ENCODE measurements around the gene TEDC2. TPM values are rescaled to one million over a fixed set of nuclear protein-coding genes. Genes with fewer than 3 reads are reported as not detected.

TEDC2 gene
- total and polyA plus RNA-seq, 3 experiments from 2014 or later, result 0.56 to 34.2 (median 32.1) TPM

- H3K4me1 ChIP-seq (ENCODE audit: insufficient read depth, low read length), result peaks cover 8% of the 10 kb centered on the region
- no peak overlapping the region for H3K4me3 ChIP-seq (ENCODE audit: low read length)
- no peak overlapping the region for H3K27ac Mint-ChIP-seq
- no peaks in the 10 kb centered on the region for H3K27me3 Mint-ChIP-seq
- DNase-seq, result no peak
- no peak overlapping the region for H3K27ac ChIP-seq (ENCODE audit: low read depth, low read length)
- H3K9me3 Mint-ChIP-seq, result no peaks in the 10 kb centered on the region
- peaks cover 0 to 10% (median 0%) of the 10 kb centered on the region in 3 donors for H3K36me3 Mint-ChIP-seq
- POLR2A ChIA-PET, result interaction anchor here (1.3 kb wide), 1 partner anchor 308 kb away, joined by 3 read pairs; no protein-coding TSS in a partner anchor
- no peaks in the 10 kb centered on the region for H3K27me3 ChIP-seq (ENCODE audit: insufficient read depth, low read length, poor library complexity, severe bottlenecking)
- no peak overlapping the region for H3K4me3 Mint-ChIP-seq
- CTCF ChIA-PET, result interaction anchor here (0.8 to 2.8 kb wide), 11 partner anchors 9 to 315 kb away, joined by 3 to 28 read pairs (median 3); partner anchors contain the start of genes ABCA3, CEMP1 and TEDC2
- no peaks in the 10 kb centered on the region for H3K9me3 ChIP-seq (ENCODE audit: low read length)
- H3K4me1 Mint-ChIP-seq, result no peaks in the 10 kb centered on the region
- H3K36me3 ChIP-seq (ENCODE audit: insufficient read depth, low read length), result no peaks in the 10 kb centered on the region
These were observed 42.3 kb downstream of the TEDC2 start for GRCh38 chr16:2501946-2502895.

- no peaks in the 10 kb centered on the region for H3K36me3 ChIP-seq (ENCODE audit: insufficient read depth, low read length)
- H3K27ac Mint-ChIP-seq, result peak overlapping the region in 1 of 8 donors; percentile 41
- H3K27ac ChIP-seq (ENCODE audit: low read depth, low read length), result no peak overlapping the region
- H3K4me1 ChIP-seq (ENCODE audit: insufficient read depth, low read length), result peaks cover 8% of the 10 kb centered on the region
- ChIA-PET POLR2A (no interaction called here), CTCF (no interaction called here)
- DNase-seq, result no peak
- H3K4me3 ChIP-seq (ENCODE audit: low read length), result no peak overlapping the region
- no peak overlapping the region for H3K4me3 Mint-ChIP-seq
- no peaks in the 10 kb centered on the region for H3K9me3 Mint-ChIP-seq
- no peaks in the 10 kb centered on the region for H3K27me3 Mint-ChIP-seq
- no peaks in the 10 kb centered on the region for H3K4me1 Mint-ChIP-seq
- H3K36me3 Mint-ChIP-seq, result no peaks in the 10 kb centered on the region
- no peaks in the 10 kb centered on the region for H3K9me3 ChIP-seq (ENCODE audit: low read length)
- H3K27me3 ChIP-seq (ENCODE audit: insufficient read depth, low read length, poor library complexity, severe bottlenecking), result no peaks in the 10 kb centered on the region
These were observed 45.8 kb downstream of the TEDC2 start for GRCh38 chr16:2505695-2506094.

GRCh38 chr16:2507052-2507659 lies 47.2 kb downstream of the TEDC2 start:
- no peak for DNase-seq
- Mint-ChIP-seq H3K4me3 (no peak overlapping the region), H3K27me3 (no peaks in the 10 kb centered on the region), H3K4me1 (peaks cover 2 to 3% (median 2%) of the 10 kb centered on the region in 3 donors), H3K36me3 (no peaks in the 10 kb centered on the region), H3K9me3 (no peaks in the 10 kb centered on the region), H3K27ac (no peak overlapping the region)
- H3K9me3 ChIP-seq (ENCODE audit: low read length), result no peaks in the 10 kb centered on the region
- CTCF ChIA-PET, result no interaction called here
- H3K36me3 ChIP-seq (ENCODE audit: insufficient read depth, low read length), result no peaks in the 10 kb centered on the region
- POLR2A ChIA-PET, result no interaction called here
- no peaks in the 10 kb centered on the region for H3K4me1 ChIP-seq (ENCODE audit: insufficient read depth, low read length)
- H3K27ac ChIP-seq (ENCODE audit: low read depth, low read length), result no peak overlapping the region
- no peak overlapping the region for H3K4me3 ChIP-seq (ENCODE audit: low read length)
- no peaks in the 10 kb centered on the region for H3K27me3 ChIP-seq (ENCODE audit: insufficient read depth, low read length, poor library complexity, severe bottlenecking)

- H3K4me1 ChIP-seq (ENCODE audit: insufficient read depth, low read length), result peaks cover 2% of the 10 kb centered on the region
- no peak for DNase-seq
- H3K27me3 ChIP-seq (ENCODE audit: insufficient read depth, low read length, poor library complexity, severe bottlenecking), result no peaks in the 10 kb centered on the region
- CTCF ChIA-PET, result no interaction called here
- H3K4me3 ChIP-seq (ENCODE audit: low read length), result no peak overlapping the region
- H3K9me3 ChIP-seq (ENCODE audit: low read length), result no peaks in the 10 kb centered on the region
- Mint-ChIP-seq H3K4me1 (peaks cover 6 to 8% (median 7%) of the 10 kb centered on the region in 3 donors), H3K27me3 (no peaks in the 10 kb centered on the region), H3K4me3 (no peak overlapping the region), H3K27ac (no peak overlapping the region), H3K36me3 (no peaks in the 10 kb centered on the region), H3K9me3 (no peaks in the 10 kb centered on the region)
- POLR2A ChIA-PET, result no interaction called here
- H3K27ac ChIP-seq (ENCODE audit: low read depth, low read length), result no peak overlapping the region
- no peaks in the 10 kb centered on the region for H3K36me3 ChIP-seq (ENCODE audit: insufficient read depth, low read length)
These were observed 47.8 kb downstream of the TEDC2 start for GRCh38 chr16:2507665-2508064.

- Mint-ChIP-seq H3K36me3 (peaks cover 0 to 1% (median 0%) of the 10 kb centered on the region in 3 donors), H3K4me1 (peaks cover 14 to 15% (median 14%) of the 10 kb centered on the region in 3 donors), H3K9me3 (no peaks in the 10 kb centered on the region), H3K27me3 (peaks cover 0 to under 1% of the 10 kb centered on the region in 2 donors), H3K4me3 (no peak overlapping the region), H3K27ac (no peak overlapping the region)
- H3K9me3 ChIP-seq (ENCODE audit: low read length), result no peaks in the 10 kb centered on the region
- H3K27ac ChIP-seq (ENCODE audit: low read depth, low read length), result no peak overlapping the region
- H3K4me3 ChIP-seq (ENCODE audit: low read length), result no peak overlapping the region
- POLR2A ChIA-PET, result no interaction called here
- CTCF ChIA-PET, result no interaction called here
- DNase-seq, result no peak
- peaks cover 10% of the 10 kb centered on the region for H3K4me1 ChIP-seq (ENCODE audit: insufficient read depth, low read length)
- no peaks in the 10 kb centered on the region for H3K36me3 ChIP-seq (ENCODE audit: insufficient read depth, low read length)
- no peaks in the 10 kb centered on the region for H3K27me3 ChIP-seq (ENCODE audit: insufficient read depth, low read length, poor library complexity, severe bottlenecking)
These were observed 49.0 kb downstream of the TEDC2 start for GRCh38 chr16:2508722-2509400.

- Mint-ChIP-seq H3K27ac (peak overlapping the region in 3 of 8 donors; percentile 27 to 99 (median 58)), H3K36me3 (peaks cover 0 to 15% (median 0%) of the 10 kb centered on the region in 3 donors), H3K27me3 (peaks cover 0 to 4% of the 10 kb centered on the region in 2 donors), H3K4me1 (peaks cover 27 to 33% (median 31%) of the 10 kb centered on the region in 3 donors), H3K9me3 (no peaks in the 10 kb centered on the region), H3K4me3 (no peak overlapping the region)
- DNase-seq, result no peak
- Histone ChIP-seq H3K36me3 (ENCODE audit: insufficient read depth, low read length) (no peaks in the 10 kb centered on the region), H3K4me3 (ENCODE audit: low read length) (no peak overlapping the region), H3K9me3 (ENCODE audit: low read length) (no peaks in the 10 kb centered on the region), H3K27me3 (ENCODE audit: insufficient read depth, low read length, poor library complexity, severe bottlenecking) (no peaks in the 10 kb centered on the region), H3K4me1 (ENCODE audit: insufficient read depth, low read length) (peaks cover 27% of the 10 kb centered on the region), H3K27ac (ENCODE audit: low read depth, low read length) (peak overlapping the region; percentile 33)
- POLR2A ChIA-PET, result no interaction called here
- CTCF ChIA-PET, result interaction anchor here (1.3 kb wide), 1 partner anchor 8 kb away, joined by 3 read pairs; no protein-coding TSS in a partner anchor
These were observed 51.4 kb downstream of the TEDC2 start for GRCh38 chr16:2511128-2511800.

GRCh38 chr16:2511996-2512734 lies 52.3 kb downstream of the TEDC2 start:
- peaks cover 0 to 6% of the 10 kb centered on the region in 2 donors for H3K27me3 Mint-ChIP-seq
- peaks cover 36 to 42% (median 40%) of the 10 kb centered on the region in 3 donors for H3K4me1 Mint-ChIP-seq
- H3K36me3 ChIP-seq (ENCODE audit: insufficient read depth, low read length), result no peaks in the 10 kb centered on the region
- H3K9me3 ChIP-seq (ENCODE audit: low read length), result no peaks in the 10 kb centered on the region
- no peaks in the 10 kb centered on the region for H3K9me3 Mint-ChIP-seq
- ChIA-PET POLR2A (no interaction called here), CTCF (interaction anchor here (1.3 to 1.4 kb wide), 2 partner anchors 9 to 10 kb away, joined by 3 to 6 read pairs; no protein-coding TSS in a partner anchor)
- peak in 1 of 5 donors; percentile 47 for DNase-seq
- peaks cover 0 to 23% (median 0%) of the 10 kb centered on the region in 3 donors for H3K36me3 Mint-ChIP-seq
- H3K4me3 ChIP-seq (ENCODE audit: low read length), result no peak overlapping the region
- peak overlapping the region; percentile 90 to 99 (median 96) for H3K27ac Mint-ChIP-seq
- H3K27ac ChIP-seq (ENCODE audit: low read depth, low read length), result peak overlapping the region; percentile 86
- peaks cover 36% of the 10 kb centered on the region for H3K4me1 ChIP-seq (ENCODE audit: insufficient read depth, low read length)
- no peaks in the 10 kb centered on the region for H3K27me3 ChIP-seq (ENCODE audit: insufficient read depth, low read length, poor library complexity, severe bottlenecking)
- peak overlapping the region; percentile 16 to 97 (median 91) for H3K4me3 Mint-ChIP-seq
